CMK (cell line): ENCODE results near the gene PAM16.
A peak's percentile ranks its signal among the peaks of the same experiment; 100 is the strongest.
"Not testable (repeated sequence)": the region's sequence is repeated elsewhere in the genome, so short reads cannot be mapped to it uniquely, and the experiment has no call there.

Source experiments
- DNase-seq: peaks from one replicate; pipeline ENCODE4 v3.0.0-alpha.2; 2010; ENCODE audit warnings: low read depth

The PAM16 gene

GRCh38 chr16:4350787-4351659, at the start of gene PAM16:
Gene PAM16, minus strand, starts transcription at chr16:4351321. Its CDS starts 87 bp downstream, at chr16:4351234.
- DNase-seq: peak; percentile 95

- no peak for DNase-seq
These were observed 48.0 kb upstream of the PAM16 start for GRCh38 chr16:4399001-4399730.

- no peak for DNase-seq
These were observed 44.1 kb upstream of the PAM16 start for GRCh38 chr16:4395055-4395726.

- not testable (repeated sequence) for DNase-seq
These were observed 42.7 kb upstream of the PAM16 start for GRCh38 chr16:4393850-4394249.

DNA sequence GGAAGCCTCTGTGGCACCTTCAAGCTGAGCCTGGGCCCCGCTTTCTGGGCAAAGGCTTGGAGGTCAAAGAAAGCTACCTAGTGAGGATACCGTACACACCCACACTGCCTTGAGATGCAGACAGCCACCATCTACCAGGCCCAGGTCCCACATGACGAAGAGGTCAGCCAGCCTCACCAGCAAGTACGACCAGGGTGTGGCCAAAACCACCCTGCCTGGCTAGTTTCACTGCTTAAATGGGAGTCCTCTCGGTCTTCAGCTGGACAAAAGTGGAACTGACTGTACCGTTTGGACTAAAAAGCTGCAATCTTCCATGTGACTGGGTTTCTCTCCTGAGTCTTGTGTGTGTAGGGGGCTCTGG, 42.1 kb upstream of the PAM16 start:
- DNase-seq: no peak

GRCh38 chr16:4392382-4393239, 41.5 kb upstream of the PAM16 start:
- DNase-seq: no peak

- DNase-seq: no peak
These were observed 40.7 kb upstream of the PAM16 start for GRCh38 chr16:4391631-4392381.

GRCh38 chr16:4390266-4391260, 39.4 kb upstream of the PAM16 start:
- DNase-seq: no peak

GRCh38 chr16:4389051-4389955, 38.2 kb upstream of the PAM16 start:
- no peak for DNase-seq

- DNase-seq: no peak
These were observed 37.3 kb upstream of the PAM16 start for GRCh38 chr16:4388271-4389021.

DNA sequence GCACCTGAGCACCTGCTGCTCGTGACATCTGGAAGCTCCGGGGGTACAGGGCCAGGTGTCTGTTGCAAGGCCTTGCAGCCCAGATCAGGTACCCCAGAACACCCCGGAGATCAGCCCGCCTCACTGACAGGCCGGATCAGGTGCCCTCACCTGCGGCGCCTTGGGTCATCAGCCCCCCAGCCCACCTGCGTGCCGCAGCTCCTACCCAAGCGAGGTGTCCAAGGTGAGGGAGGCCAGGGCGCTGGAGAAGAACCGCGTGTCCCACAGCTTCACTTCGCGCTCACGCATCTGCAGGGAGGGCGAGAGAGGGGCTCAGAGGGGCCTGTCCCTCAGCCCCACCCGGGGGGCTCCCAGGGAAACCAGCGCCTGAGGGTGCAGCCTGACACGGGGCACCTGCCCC, 36.7 kb upstream of the PAM16 start:
- no peak for DNase-seq

DNA sequence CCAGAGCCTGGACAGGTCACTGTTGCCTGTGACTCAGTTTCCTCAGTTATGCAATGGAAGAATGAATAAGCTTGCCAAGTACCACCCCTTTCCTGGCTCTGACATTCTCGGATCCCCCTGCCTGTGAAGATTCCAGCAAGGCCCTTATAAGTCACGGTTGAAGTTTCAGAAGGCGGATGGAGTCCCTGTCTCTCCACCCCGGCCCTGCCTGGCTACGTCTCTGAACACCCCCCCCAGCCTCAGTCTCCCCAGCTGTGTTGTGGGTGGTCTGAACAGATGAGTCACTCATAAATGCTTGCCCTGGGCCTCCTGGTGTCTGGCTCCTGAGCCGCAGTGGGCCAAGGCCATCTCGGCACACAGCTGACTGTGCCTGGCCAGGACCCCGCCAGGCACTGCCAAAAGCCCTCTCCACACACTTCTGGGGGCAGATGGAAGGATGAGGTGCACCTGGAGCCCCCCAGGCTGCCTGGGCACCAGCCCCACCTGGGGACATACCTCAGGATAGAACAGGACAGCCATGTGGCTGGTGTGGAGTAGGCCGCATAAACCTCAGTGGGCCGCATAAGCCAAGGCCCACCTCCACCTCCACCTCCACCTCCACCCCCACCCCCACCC, 35.9 kb upstream of the PAM16 start:
- DNase-seq: no peak

DNA sequence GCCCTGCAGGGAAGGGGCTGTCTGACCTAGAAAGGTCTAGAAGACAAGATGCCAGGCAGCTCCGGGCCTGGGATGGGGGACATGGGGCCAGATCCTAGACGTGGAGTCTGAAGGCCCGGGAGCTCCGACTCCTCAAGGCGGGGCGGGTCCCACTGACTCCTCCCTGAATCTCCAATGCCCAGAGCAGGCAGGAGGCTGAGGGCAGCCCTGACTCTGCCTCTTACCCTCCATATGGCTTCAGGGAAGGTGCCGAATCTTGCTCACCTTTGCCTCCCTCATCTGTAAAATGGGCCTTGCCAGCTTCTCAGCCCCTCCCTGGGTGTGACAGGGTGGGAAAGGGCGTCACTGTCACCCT, 35.3 kb upstream of the PAM16 start:
- DNase-seq: no peak

- DNase-seq: no peak
These were observed 34.8 kb upstream of the PAM16 start for GRCh38 chr16:4385789-4386450.

DNA sequence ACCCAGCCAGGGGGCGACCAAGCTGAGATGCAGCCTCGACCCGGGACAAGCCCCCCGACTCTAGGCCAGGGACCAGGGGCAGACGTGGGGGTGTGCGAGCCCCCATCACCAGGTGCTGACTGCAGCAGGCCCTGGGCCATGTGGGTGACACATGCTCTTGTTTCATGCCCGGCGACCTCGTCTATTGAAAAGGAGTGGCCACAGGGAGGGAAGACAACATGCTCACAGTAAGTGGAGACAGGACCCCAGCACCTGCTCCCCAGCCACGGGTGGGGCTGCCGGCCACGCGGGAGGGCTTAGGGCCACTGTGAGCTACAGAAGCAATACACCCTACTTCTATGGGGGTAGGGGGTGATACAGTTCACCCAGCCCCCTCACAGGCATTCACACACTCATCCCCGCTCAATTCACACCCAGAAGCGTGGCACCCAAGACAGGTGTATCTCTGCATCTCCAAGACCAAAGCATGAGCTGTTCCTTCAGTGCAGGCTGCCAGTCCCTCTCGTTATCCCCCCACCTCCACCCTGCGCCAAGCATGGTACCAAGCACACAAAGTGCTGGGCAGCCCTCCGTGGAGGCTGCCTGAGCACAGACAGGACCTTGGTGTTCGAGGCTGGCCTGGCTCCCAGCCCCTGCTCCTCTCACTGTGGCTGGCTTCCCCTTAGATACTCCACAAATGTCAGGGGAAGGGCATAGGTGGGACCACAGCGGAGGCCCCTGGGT, 34.1 kb upstream of the PAM16 start:
- DNase-seq: no peak

DNA sequence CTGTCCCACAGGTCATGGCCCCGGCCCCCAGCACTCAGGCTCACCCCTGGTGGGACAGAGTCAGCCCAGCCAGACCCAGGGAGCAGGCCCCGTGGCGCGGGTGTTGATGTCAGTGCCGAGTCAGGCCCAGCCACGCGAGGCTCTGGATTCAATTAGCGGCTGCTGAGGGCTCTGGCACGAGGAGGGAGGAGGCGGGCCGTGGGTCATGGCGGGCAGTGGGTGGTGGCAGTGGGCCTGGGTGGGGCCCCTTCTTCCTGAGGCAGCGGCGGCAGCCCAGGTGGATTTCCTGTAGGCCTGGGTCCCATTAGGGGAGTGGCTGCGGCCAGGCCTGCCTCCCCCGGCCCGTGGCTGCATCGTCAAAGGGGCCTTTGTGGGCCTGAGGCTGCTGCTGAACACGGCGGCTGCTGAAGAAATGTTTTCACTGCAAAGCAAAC, 33.4 kb upstream of the PAM16 start:
- DNase-seq: no peak
